ENCODE results near the gene ANKRD35. TPM values are rescaled to one million over a fixed set of nuclear protein-coding genes. Genes with fewer than 3 reads are reported as not detected.

The ANKRD35 gene
- total RNA-seq, 1 experiment from 2014 or later: not detected

DNA sequence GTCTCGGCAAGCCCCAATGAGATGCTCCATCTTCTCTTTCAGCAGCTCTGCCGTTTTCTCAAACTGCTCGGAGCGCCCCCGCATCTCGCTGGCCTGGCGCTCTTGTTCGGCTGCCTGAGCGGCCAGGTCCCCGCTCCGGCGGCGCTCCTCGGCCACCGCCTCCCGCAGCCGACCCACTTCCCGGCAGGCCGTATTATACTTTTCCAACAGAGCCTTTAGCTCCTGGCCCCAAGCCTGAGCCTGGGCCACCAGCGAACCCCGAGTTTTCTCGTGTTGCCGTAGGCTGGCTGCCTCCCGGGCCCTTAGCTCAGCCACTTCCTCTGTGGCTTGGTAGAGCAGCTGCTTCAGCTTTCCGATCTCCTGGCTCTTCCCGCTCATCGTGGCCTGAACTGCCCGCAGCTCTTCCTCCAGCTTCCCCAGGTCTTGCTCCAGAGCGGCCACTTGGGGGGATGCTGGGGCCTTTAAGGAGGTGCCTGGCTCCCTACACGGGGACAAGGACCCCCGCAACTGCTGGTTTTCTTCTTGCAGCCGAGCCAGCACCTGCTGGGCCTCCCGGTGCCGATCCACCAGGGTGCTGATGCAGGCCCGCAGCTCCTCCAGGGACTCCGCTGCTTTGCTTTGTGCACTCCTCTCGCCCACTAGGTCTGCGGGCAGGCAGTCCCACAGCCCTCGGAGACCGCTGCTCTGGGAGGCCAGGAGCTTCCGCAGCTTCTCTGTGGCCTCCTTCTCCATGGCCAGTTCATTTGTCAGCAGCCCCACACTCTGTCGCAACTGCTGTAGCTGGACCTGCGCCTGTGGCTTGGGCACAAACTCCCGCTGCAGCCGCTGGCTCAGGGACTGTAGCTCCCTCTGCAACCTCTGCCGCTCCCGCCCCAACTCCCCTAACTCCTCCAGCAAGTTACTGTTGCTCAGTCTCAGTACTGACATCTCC is 13.4 kb downstream of the ANKRD35 start:
- no peak for TF ChIP-seq RAD21 (IDR thresholded peaks at IDR 0.05; ENCODE audit: low read depth)
- TF ChIP-seq EGR1 (IDR thresholded peaks at IDR 0.05; ENCODE audit: low read depth): no peak
- no peak for TF ChIP-seq POLR2A (IDR thresholded peaks at IDR 0.05; ENCODE audit: borderline replicate concordance, extremely low read depth, insufficient read depth, insufficient read length)
- no peak for TF ChIP-seq REST (IDR thresholded peaks at IDR 0.05; ENCODE audit: low read depth)
- TF ChIP-seq YY1 (IDR thresholded peaks at IDR 0.05; ENCODE audit: extremely low read depth, insufficient replicate concordance, low read depth, low read length): no peak
- TF ChIP-seq, protein P1, sequence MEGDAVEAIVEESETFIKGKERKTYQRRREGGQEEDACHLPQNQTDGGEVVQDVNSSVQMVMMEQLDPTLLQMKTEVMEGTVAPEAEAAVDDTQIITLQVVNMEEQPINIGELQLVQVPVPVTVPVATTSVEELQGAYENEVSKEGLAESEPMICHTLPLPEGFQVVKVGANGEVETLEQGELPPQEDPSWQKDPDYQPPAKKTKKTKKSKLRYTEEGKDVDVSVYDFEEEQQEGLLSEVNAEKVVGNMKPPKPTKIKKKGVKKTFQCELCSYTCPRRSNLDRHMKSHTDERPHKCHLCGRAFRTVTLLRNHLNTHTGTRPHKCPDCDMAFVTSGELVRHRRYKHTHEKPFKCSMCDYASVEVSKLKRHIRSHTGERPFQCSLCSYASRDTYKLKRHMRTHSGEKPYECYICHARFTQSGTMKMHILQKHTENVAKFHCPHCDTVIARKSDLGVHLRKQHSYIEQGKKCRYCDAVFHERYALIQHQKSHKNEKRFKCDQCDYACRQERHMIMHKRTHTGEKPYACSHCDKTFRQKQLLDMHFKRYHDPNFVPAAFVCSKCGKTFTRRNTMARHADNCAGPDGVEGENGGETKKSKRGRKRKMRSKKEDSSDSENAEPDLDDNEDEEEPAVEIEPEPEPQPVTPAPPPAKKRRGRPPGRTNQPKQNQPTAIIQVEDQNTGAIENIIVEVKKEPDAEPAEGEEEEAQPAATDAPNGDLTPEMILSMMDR (IDR thresholded peaks at IDR 0.05 in 2 of 3, conservative IDR thresholded peaks at IDR 0.05 in 1 of 3; ENCODE audit: borderline replicate concordance in 1 of 3, insufficient read depth in 1 of 3, low read depth in 2 of 3, low read length in 2 of 3): no peak
- no peak for TF ChIP-seq CEBPB (IDR thresholded peaks at IDR 0.05; ENCODE audit: low read depth)
- TF ChIP-seq POLR2AphosphoS5 (IDR thresholded peaks at IDR 0.05; ENCODE audit: low read depth, low read length): no peak
- TF ChIP-seq ELF1 (IDR thresholded peaks at IDR 0.05; ENCODE audit: borderline replicate concordance, low read depth): no peak
- no peak for TF ChIP-seq SIN3A (IDR thresholded peaks at IDR 0.05; ENCODE audit: low read depth)
- TF ChIP-seq EZH2 (IDR thresholded peaks at IDR 0.05): no peak
- no peak for TF ChIP-seq ZFX (IDR thresholded peaks at IDR 0.05)
- no peak for TF ChIP-seq EZH2phosphoT487 (IDR thresholded peaks at IDR 0.05; ENCODE audit: borderline replicate concordance)
- no peak for TF ChIP-seq CBX3 (IDR thresholded peaks at IDR 0.05; ENCODE audit: low read depth)
- TF ChIP-seq TCF7L2 (IDR thresholded peaks at IDR 0.05; ENCODE audit: borderline replicate concordance, extremely low read depth, insufficient read depth, insufficient read length): no peak
- TF ChIP-seq, protein P2, sequence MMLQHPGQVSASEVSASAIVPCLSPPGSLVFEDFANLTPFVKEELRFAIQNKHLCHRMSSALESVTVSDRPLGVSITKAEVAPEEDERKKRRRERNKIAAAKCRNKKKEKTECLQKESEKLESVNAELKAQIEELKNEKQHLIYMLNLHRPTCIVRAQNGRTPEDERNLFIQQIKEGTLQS (IDR thresholded peaks at IDR 0.05): no peak
- TF ChIP-seq MAX (IDR thresholded peaks at IDR 0.05): no peak
- TF ChIP-seq ZNF274 (IDR thresholded peaks at IDR 0.05; ENCODE audit: low read depth, low read length): no peak
- TF ChIP-seq SP1 (IDR thresholded peaks at IDR 0.05; ENCODE audit: low read depth): no peak
- CTCF ChIA-PET: no interaction called here

More for the DNA sequence above, 13.4 kb downstream of the ANKRD35 start:
- intact Hi-C loops (cut with micrococcal nuclease): no loop called here
- Histone ChIP-seq H3K9ac (ENCODE audit: low read length) (no peak overlapping the region), H3K36me3 (ENCODE audit: control insufficient read depth in 1 of 2, insufficient read depth in 2 of 2, low read length in 2 of 2) (no peaks in the 10 kb centered on the region), H3K4me1 (ENCODE audit: control insufficient read depth in 1 of 2, insufficient read depth in 2 of 2, low read length in 2 of 2) (no peaks in the 10 kb centered on the region), H3K27me3 (ENCODE audit: insufficient read depth, low read length) (no peaks in the 10 kb centered on the region), H3K79me2 (ENCODE audit: insufficient read depth, low read length) (no peaks in the 10 kb centered on the region), H3K27ac (ENCODE audit: low read depth, low read length) (no peak overlapping the region), H2AFZ (ENCODE audit: low read depth, low read length, poor library complexity, severe bottlenecking) (no peak overlapping the region), H3K4me2 (ENCODE audit: low read length) (no peak overlapping the region), H3K9me3 (ENCODE audit: control insufficient read depth in 1 of 2, insufficient read depth in 1 of 2, low read depth in 1 of 2, low read length in 2 of 2) (no peaks in the 10 kb centered on the region), H3K9me2 (ENCODE audit: insufficient read depth) (no peaks in the 10 kb centered on the region), H4K20me1 (ENCODE audit: insufficient read depth) (no peaks in the 10 kb centered on the region), H3K4me3 (replicated peaks in 1 of 2; ENCODE audit: low read depth in 1 of 2, low read length in 2 of 2) (no peak overlapping the region)
- ChIA-PET RAD21 (ENCODE audit: low non-redundant PET in 1 of 2, low total read pairs in 2 of 2, uncharacterized antibody in 2 of 2, unreplicated experiment in 2 of 2) (interaction anchor here in 1 of 2 experiments (0.5 kb wide), 1 partner anchor 41 kb away, joined by 3 read pairs; no protein-coding TSS in a partner anchor), POLR2A (no interaction called here)
- ATAC-seq (no peak), DNase-seq (ENCODE audit: low read depth, low spot score) (no peak)
- no TSS peak for BruUV-seq (replicated peaks)

All from HCT116 (cell line).